B cell (primary cell): ENCODE data around the gene LCN10. TPM values are rescaled to one million over a fixed set of nuclear protein-coding genes. Genes with fewer than 3 reads are reported as not detected.
A peak's percentile ranks its signal among the peaks of the same experiment; 100 is the strongest.

ENCODE experiments used
- ATAC-seq: fragments of 200-7000 bp; cut with Tn5 transposase; one replicate; pipeline ENCODE4 v1.10.0; 2021; ENCODE audit warnings: low read depth, mild to moderate bottlenecking, moderate number of reproducible peaks, moderate library complexity
- CTCF ChIA-PET: fragments of 350-600 bp; sonication (Branson Sonifier 250); formaldehyde crosslinking; loops from one replicate; lab custom pipeline; 2021; ENCODE audit warnings: antibody characterized with exemption, inconsistent platforms; lab: Charles Lee
- POLR2A ChIA-PET: fragments of 350-600 bp; sonication (Branson Sonifier 250); formaldehyde crosslinking; loops from one replicate; lab custom pipeline; 2021; ENCODE audit warnings: antibody characterized with exemption; lab: Charles Lee
- DNase-seq: peaks from one replicate; pipeline ENCODE4 v3.0.0; 2013
- H2AFZ ChIP-seq: 2 replicates; pipeline ENCODE4 v1.6.1; 2012; ENCODE audit warnings: mild to moderate bottlenecking, low read depth, low read length; ENCODE audit not compliant: insufficient read depth, poor library complexity, severe bottlenecking
- H3K27ac ChIP-seq, 2 donors: 1 replicate in 1 of 2; 2 replicates in 1 of 2; pipeline ENCODE4 v1.5.1; 2012 to 2013; ENCODE audit warnings: low read length in 2 of 2, mild to moderate bottlenecking in 2 of 2, moderate library complexity in 1 of 2
- H3K27me3 ChIP-seq, 4 experiments: fragments of 200-600 bp in 1 of 4; sonication (generic) in 1 of 4; replicated peaks in 1 of 4; 1 replicate in 2 of 4; 2 replicates in 2 of 4; pipeline versions ENCODE4 v1.6.1 to v1.7.0; 2013 to 2016; ENCODE audit warnings: low read length in 3 of 4, mild to moderate bottlenecking in 2 of 4, mixed read lengths in 1 of 4, moderate library complexity in 1 of 4; ENCODE audit not compliant: insufficient read depth in 4 of 4, control insufficient read depth in 3 of 4; ENCODE audit errors: control extremely low read depth in 1 of 4
- H3K36me3 ChIP-seq, 2 experiments: replicated peaks in 1 of 2; 1 replicate in 1 of 2; 2 replicates in 1 of 2; pipeline versions ENCODE4 v1.6.1 to v1.7.1; 2013; ENCODE audit warnings: low read length in 1 of 2; ENCODE audit not compliant: insufficient read depth in 2 of 2, control insufficient read depth in 1 of 2; ENCODE audit errors: control extremely low read depth in 1 of 2, extremely low read depth in 1 of 2
- H3K4me1 ChIP-seq, 2 donors: fragments of 200-600 bp in 1 of 2; sonication (generic) in 1 of 2; 1 replicate in 1 of 2; 2 replicates in 1 of 2; pipeline versions ENCODE4 v1.5.1 to v1.6.1; 2013 to 2017; ENCODE audit warnings: low read length in 2 of 2; ENCODE audit not compliant: control insufficient read depth in 2 of 2, insufficient read depth in 2 of 2
- H3K4me2 ChIP-seq: replicated peaks from 2 replicates; pipeline ENCODE3; 2012; ENCODE audit warnings: mild to moderate bottlenecking, low read depth, low read length; ENCODE audit not compliant: poor library complexity, severe bottlenecking
- H3K4me3 ChIP-seq, 5 experiments: fragments of 200-600 bp in 1 of 5; sonication (generic) in 1 of 5; 1 replicate in 3 of 5; 2 replicates in 2 of 5; pipeline versions ENCODE4 v1.5.1 to v1.7.0; 2011 to 2016; ENCODE audit warnings: low read length in 4 of 5, mild to moderate bottlenecking in 4 of 5, low read depth in 2 of 5, control low read depth in 1 of 5, moderate library complexity in 1 of 5; ENCODE audit not compliant: insufficient read depth in 1 of 5; ENCODE audit errors: control extremely low read depth in 1 of 5, extremely low read depth in 1 of 5
- H3K79me2 ChIP-seq: fragments of 200-600 bp; sonication (generic); one replicate; pipeline ENCODE4 v1.6.0; 2016; ENCODE audit warnings: low read length; ENCODE audit not compliant: control insufficient read depth, insufficient read depth
- H3K9ac ChIP-seq: fragments of 200-600 bp; sonication (generic); 2 replicates; pipeline ENCODE4 v1.6.1; 2017; ENCODE audit warnings: mild to moderate bottlenecking, low read length, moderate library complexity
- H3K9me3 ChIP-seq, 3 donors: one replicate each; pipeline versions ENCODE4 v1.6.1 to v1.7.1; 2013; ENCODE audit warnings: low read length in 2 of 3; ENCODE audit not compliant: control insufficient read depth in 2 of 3, insufficient read depth in 1 of 3; ENCODE audit errors: control extremely low read depth in 1 of 3
- H4K20me1 ChIP-seq: 2 replicates; pipeline ENCODE4 v1.6.0; 2012; ENCODE audit warnings: mild to moderate bottlenecking, low read length; ENCODE audit not compliant: insufficient read depth, control insufficient read depth, poor library complexity, severe bottlenecking
- H3K27ac Mint-ChIP-seq: one replicate; pipeline ENCODE4 v1.8.0; 2021; ENCODE audit warnings: mixed read lengths
- H3K27me3 Mint-ChIP-seq: one replicate; pipeline ENCODE4 v1.8.0; 2021; ENCODE audit warnings: mixed read lengths
- H3K4me1 Mint-ChIP-seq: one replicate; pipeline ENCODE4 v1.8.0; 2021; ENCODE audit warnings: mixed read lengths
- H3K4me3 Mint-ChIP-seq: one replicate; pipeline ENCODE4 v1.8.0; 2021; ENCODE audit warnings: mixed read lengths
- H3K9me3 Mint-ChIP-seq: one replicate; pipeline ENCODE4 v1.8.0; 2022; ENCODE audit warnings: mixed read lengths; ENCODE audit not compliant: insufficient read depth
- CTCF ChIP-seq: fragments of 200-600 bp; IDR thresholded peaks from one replicate; pipeline ENCODE4 v1.8.0; 2022; ENCODE audit warnings: antibody characterized with exemption, mild to moderate bottlenecking
- EZH2 ChIP-seq: IDR thresholded peaks from 2 replicates; pipeline ENCODE4 v1.6.1; 2012; ENCODE audit warnings: borderline replicate concordance, low read depth, mild to moderate bottlenecking, moderate library complexity, low read length; ENCODE audit not compliant: insufficient read depth, poor library complexity, severe bottlenecking
- WGBS: methylation state at CpG from one replicate; pipeline ENCODE4 v1.1.5; 2013; ENCODE audit warnings: missing lambda C conversion rate; ENCODE audit not compliant: insufficient coverage; 5-methylcytosine and 5-hydroxymethylcytosine counted together
- intact Hi-C: fragments of 100-400 bp; cut with micrococcal nuclease; formaldehyde crosslinking; loops from one replicate; pipeline ENCODE4 v1.10.0; 2022
- polyA plus RNA-seq: library from polyadenylated mRNA; depleted of rRNA; stranded (reverse); fragments of >200 nt; gene quantifications from 2 replicates; pipeline ENCODE4 v1.2.3, GENCODE V29; 2012
- total RNA-seq, 2 donors: library from RNA; stranded (reverse); fragments of 120-200 nt in 1 of 2; gene quantifications; 1 replicate in 1 of 2; 2 replicates in 1 of 2; pipeline versions ENCODE4 v1.2.3 to v1.2.4, GENCODE V29; 2013 to 2022

Gene LCN10
- total and polyA plus RNA-seq, 2 donors (not counting 1 experiment from before 2014, with no cell fraction given), result 76.3 to 93.0 TPM

GRCh38 chr9:136719195-136719880 is 23.4 kb downstream of the LCN10 start:
- Histone ChIP-seq H3K9me3 (no peaks in the 10 kb centered on the region), H3K27ac (peak overlapping the region; percentile 34 to 47), H3K4me3 (no peak overlapping the region), H3K4me1 (peaks cover 16 to 36% of the 10 kb centered on the region in 2 donors), H3K79me2 (peaks cover 12% of the 10 kb centered on the region), H3K36me3 (peaks cover 0 to 28% of the 10 kb centered on the region in 2 experiments), H3K4me2 (peak overlapping the region; percentile 65), H4K20me1 (peaks cover 42% of the 10 kb centered on the region), H3K27me3 (peaks cover 0 to 5% (median 0%) of the 10 kb centered on the region in 4 experiments), H2AFZ (no peak overlapping the region), H3K9ac (no peak overlapping the region)
- Mint-ChIP-seq H3K4me1 (peaks cover 30% of the 10 kb centered on the region), H3K4me3 (peak overlapping the region; percentile 13), H3K27me3 (peaks cover 8% of the 10 kb centered on the region), H3K9me3 (no peaks in the 10 kb centered on the region), H3K27ac (peak overlapping the region; percentile 37)
- ATAC-seq (peak; percentile 40), DNase-seq (peak; percentile 65)
- intact Hi-C loops, result loop anchor here (10.0 kb wide), 1 partner anchor 55 kb away; the partner anchor contains the start of gene EGFL7
- ChIA-PET POLR2A (interaction anchor here (0.6 to 2.7 kb wide), 3 partner anchors 9 to 431 kb away, joined by 4 to 11 read pairs (median 9); no protein-coding TSS in a partner anchor), CTCF (interaction anchor here (2.0 kb wide), 1 partner anchor 9 kb away, joined by 8 read pairs; no protein-coding TSS in a partner anchor)
- WGBS, result 40% methylated on average over 24 of the region's 24 CpGs
- TF ChIP-seq EZH2 (no peak), CTCF (no peak)
